HEK293 (cell line): ENCODE data around the gene KRTAP12-1.

ENCODE experiments used
- CTCF ChIP-seq: fragments of 450-650 bp; formaldehyde crosslinking; IDR thresholded peaks from 2 replicates; pipeline ENCODE4 v1.5.1; 2016; ENCODE audit warnings: missing biosample characterization, missing genetic modification characterization
- GLI4 ChIP-seq: fragments of 450-650 bp; formaldehyde crosslinking; IDR thresholded peaks from 2 replicates; pipeline ENCODE4 v1.5.1; 2016; ENCODE audit warnings: missing biosample characterization, missing genetic modification characterization
- HOXA7 ChIP-seq: sonication (generic); formaldehyde crosslinking; IDR thresholded peaks from 2 replicates; pipeline ENCODE4 v1.8.1; 2022; ENCODE audit warnings: missing genetic modification reagents, borderline replicate concordance
- HOXD13 ChIP-seq: sonication (generic); formaldehyde crosslinking; IDR thresholded peaks from 2 replicates; pipeline ENCODE4 v1.8.0; 2022; ENCODE audit warnings: missing genetic modification reagents, borderline replicate concordance
- KLF1 ChIP-seq: fragments of 450-650 bp; formaldehyde crosslinking; IDR thresholded peaks from 2 replicates; pipeline ENCODE4 v1.5.1; 2016; ENCODE audit warnings: missing biosample characterization, missing genetic modification characterization
- PBX3 ChIP-seq: sonication (generic); formaldehyde crosslinking; IDR thresholded peaks from 2 replicates; pipeline ENCODE4 v1.8.1; 2022; ENCODE audit warnings: mild to moderate bottlenecking, moderate library complexity, missing genetic modification reagents
- ZBTB11 ChIP-seq: fragments of 450-650 bp; formaldehyde crosslinking; conservative IDR thresholded peaks from 2 replicates; pipeline ENCODE4 v1.5.1; 2016; ENCODE audit warnings: low read depth, missing biosample characterization, missing genetic modification characterization
- ZNF169 ChIP-seq: fragments of 450-650 bp; formaldehyde crosslinking; IDR thresholded peaks from 2 replicates; pipeline ENCODE4 v1.5.1; 2016; ENCODE audit warnings: missing biosample characterization, missing genetic modification characterization
- ZNF174 ChIP-seq: fragments of 450-650 bp; formaldehyde crosslinking; IDR thresholded peaks from 2 replicates; pipeline ENCODE4 v1.5.0; 2017; ENCODE audit warnings: missing biosample characterization, mild to moderate bottlenecking, missing genetic modification characterization
- ZNF266 ChIP-seq: fragments of 450-650 bp; formaldehyde crosslinking; IDR thresholded peaks from 2 replicates; pipeline ENCODE4 v1.5.1; 2016; ENCODE audit warnings: missing biosample characterization, missing genetic modification characterization, low read depth
- ZNF626 ChIP-seq: fragments of 450-650 bp; sonication (Bioruptor Pico); formaldehyde crosslinking; IDR thresholded peaks from 2 replicates; pipeline ENCODE4 v1.5.1; 2018; ENCODE audit warnings: missing biosample characterization, missing genetic modification characterization, inconsistent platforms
- ZSCAN4 ChIP-seq: fragments of 450-650 bp; formaldehyde crosslinking; IDR thresholded peaks from 2 replicates; pipeline ENCODE4 v1.5.1; 2017; ENCODE audit warnings: missing biosample characterization, missing genetic modification characterization

GRCh38 chr21:44701023-44701400, 19.0 kb upstream of the KRTAP12-1 start:
- TF ChIP-seq ZSCAN4 (tag by site-specific recombination) (no peak), ZBTB11 (tag by site-specific recombination) (no peak), GLI4 (tag by site-specific recombination) (no peak), CTCF (tag by site-specific recombination) (no peak), ZNF626 (tag by site-specific recombination) (no peak), ZNF174 (tag by site-specific recombination) (no peak), HOXA7 (CRISPR knock-in tag) (no peak), HOXD13 (CRISPR knock-in tag) (no peak), ZNF169 (tag by site-specific recombination) (no peak), ZNF266 (no peak), KLF1 (tag by site-specific recombination) (no peak), PBX3 (no peak)
